ENCODE data around the gene CACNB4. TPM values are rescaled to one million over a fixed set of nuclear protein-coding genes. Genes with fewer than 3 reads are reported as not detected.

The CACNB4 gene
- polyA plus RNA-seq, 1 donor from 2014 or later = 29.0 TPM

- no peaks in the 10 kb centered on the region for H3K36me3 ChIP-seq (ENCODE audit: insufficient read depth, low read length)
- TF ChIP-seq EZH2 (IDR thresholded peaks at IDR 0.05; ENCODE audit: borderline replicate concordance, insufficient read depth, low read length, poor library complexity, severe bottlenecking) = no peak
- TF ChIP-seq MXI1 (conservative IDR thresholded peaks at IDR 0.05; ENCODE audit: poor library complexity, severe bottlenecking) = no peak
- TF ChIP-seq SMC3 (conservative IDR thresholded peaks at IDR 0.05; ENCODE audit: poor library complexity) = no peak
- no peak for TF ChIP-seq TAF1 (IDR thresholded peaks at IDR 0.05; ENCODE audit: low read depth)
- no peak for TF ChIP-seq EP300 (conservative IDR thresholded peaks at IDR 0.05; ENCODE audit: poor library complexity, severe bottlenecking)
- no peak for TF ChIP-seq POLR2AphosphoS5 (IDR thresholded peaks at IDR 0.05)
- no peak for TF ChIP-seq RAD21 (conservative IDR thresholded peaks at IDR 0.05)
- no peak for TF ChIP-seq CTCF (IDR thresholded peaks at IDR 0.05; ENCODE audit: poor library complexity, severe bottlenecking)
- no peak for TF ChIP-seq REST (IDR thresholded peaks at IDR 0.05; ENCODE audit: borderline replicate concordance)
- H4K20me1 ChIP-seq (ENCODE audit: insufficient read depth) = no peaks in the 10 kb centered on the region
- no peak overlapping the region for H3K4me3 ChIP-seq (ENCODE audit: low read length)
- H2AFZ ChIP-seq (ENCODE audit: low read depth, low read length) = no peak overlapping the region
- no peaks in the 10 kb centered on the region for H3K9me2 ChIP-seq (ENCODE audit: insufficient read depth, low read length)
- no peak overlapping the region for H3K27ac ChIP-seq (ENCODE audit: low read length)
- no peaks in the 10 kb centered on the region for H3K79me2 ChIP-seq (replicated peaks; ENCODE audit: insufficient read depth, low read length)
- H3F3A ChIP-seq (ENCODE audit: insufficient read depth, low read length, poor library complexity, severe bottlenecking) = no peaks in the 10 kb centered on the region
- H3K9ac ChIP-seq (ENCODE audit: low read length) = no peak overlapping the region
- no peaks in the 10 kb centered on the region for H3K9me3 ChIP-seq (ENCODE audit: low read length)
- no peak overlapping the region for H3K4me2 ChIP-seq (ENCODE audit: low read length)
- no peaks in the 10 kb centered on the region for H3K27me3 ChIP-seq (ENCODE audit: insufficient read depth, low read depth, low read length)
Measured at GRCh38 chr2:152062125-152063091, 36.4 kb downstream of the CACNB4 start.

- no peaks in the 10 kb centered on the region for H4K20me1 ChIP-seq (ENCODE audit: insufficient read depth)
- no peaks in the 10 kb centered on the region for H3K9me2 ChIP-seq (ENCODE audit: insufficient read depth, low read length)
- TF ChIP-seq EZH2 (IDR thresholded peaks at IDR 0.05; ENCODE audit: borderline replicate concordance, insufficient read depth, low read length, poor library complexity, severe bottlenecking) (no peak), SMC3 (conservative IDR thresholded peaks at IDR 0.05; ENCODE audit: poor library complexity) (no peak), EP300 (conservative IDR thresholded peaks at IDR 0.05; ENCODE audit: poor library complexity, severe bottlenecking) (no peak), CTCF (IDR thresholded peaks at IDR 0.05; ENCODE audit: poor library complexity, severe bottlenecking) (no peak), RAD21 (conservative IDR thresholded peaks at IDR 0.05) (no peak), POLR2AphosphoS5 (IDR thresholded peaks at IDR 0.05) (no peak), TAF1 (IDR thresholded peaks at IDR 0.05; ENCODE audit: low read depth) (no peak), MXI1 (conservative IDR thresholded peaks at IDR 0.05; ENCODE audit: poor library complexity, severe bottlenecking) (no peak), REST (IDR thresholded peaks at IDR 0.05; ENCODE audit: borderline replicate concordance) (no peak)
- H3K9ac ChIP-seq (ENCODE audit: low read length) = no peak overlapping the region
- H3K36me3 ChIP-seq (ENCODE audit: insufficient read depth, low read length) = no peaks in the 10 kb centered on the region
- H3K4me2 ChIP-seq (ENCODE audit: low read length) = no peak overlapping the region
- no peak overlapping the region for H3K4me3 ChIP-seq (ENCODE audit: low read length)
- H3K27ac ChIP-seq (ENCODE audit: low read length) = no peak overlapping the region
- no peaks in the 10 kb centered on the region for H3F3A ChIP-seq (ENCODE audit: insufficient read depth, low read length, poor library complexity, severe bottlenecking)
- no peaks in the 10 kb centered on the region for H3K79me2 ChIP-seq (replicated peaks; ENCODE audit: insufficient read depth, low read length)
- no peaks in the 10 kb centered on the region for H3K27me3 ChIP-seq (ENCODE audit: insufficient read depth, low read depth, low read length)
- H3K9me3 ChIP-seq (ENCODE audit: low read length) = no peaks in the 10 kb centered on the region
- H2AFZ ChIP-seq (ENCODE audit: low read depth, low read length) = no peak overlapping the region
Measured at GRCh38 chr2:152061383-152061782, 37.5 kb downstream of the CACNB4 start.
